Anterior cingulate cortex (tissue), 58 donors: Measurements from ENCODE around the gene CIAO3.
A peak's percentile ranks its signal among the peaks of the same experiment; 100 is the strongest.

Experiments used
- DNase-seq, 58 donors: peaks; one replicate each; lab custom pipeline; 2025; lab: John Stamatoyannopoulos, UW

CIAO3 gene

GRCh38 chr16:740764-741505 lies at the start of gene CIAO3:
Gene CIAO3, minus strand, starts transcription at chr16:740997. Its CDS starts 12 bp downstream, at chr16:740985.
- peak in 57 of 58 donors; percentile 16 to 90 (median 80) for DNase-seq

- no peak for DNase-seq
Measured at GRCh38 chr16:790086-790485, 49.3 kb upstream of the CIAO3 start.

GRCh38 chr16:789191-789850 lies 48.5 kb upstream of the CIAO3 start:
- DNase-seq, result no peak

GRCh38 chr16:788399-789126 lies 47.8 kb upstream of the CIAO3 start, which contains the start of gene CHTF18:
Gene CHTF18, plus strand, starts transcription at chr16:788620. Its CDS starts 65 bp downstream, at chr16:788685.
- DNase-seq, result peak; percentile 31 to 94 (median 86)

GRCh38 chr16:787978-788398 lies 47.2 kb upstream of the CIAO3 start, which contains the start of gene RPUSD1:
Gene RPUSD1, minus strand, starts transcription at chr16:788381. Its CDS starts 644 bp downstream, at chr16:787737.
- peak in 1 of 58 donors; percentile 51 for DNase-seq

GRCh38 chr16:787321-787966 lies 46.6 kb upstream of the CIAO3 start:
- DNase-seq, result peak in 1 of 58 donors; percentile 5

- DNase-seq, result peak in 42 of 58 donors; percentile 4 to 76 (median 25)
Measured at GRCh38 chr16:785563-786535, 45.1 kb upstream of the CIAO3 start.

- no peak for DNase-seq
Measured at GRCh38 chr16:784431-784830, 43.6 kb upstream of the CIAO3 start.

- DNase-seq, result no peak
Measured at GRCh38 chr16:783404-784161, 42.8 kb upstream of the CIAO3 start.

- DNase-seq, result peak in 5 of 58 donors; percentile 0 to 32 (median 21)
Measured at GRCh38 chr16:782766-783403, 42.1 kb upstream of the CIAO3 start.

- DNase-seq, result no peak
Measured at GRCh38 chr16:782258-782657, 41.5 kb upstream of the CIAO3 start.

- no peak for DNase-seq
Measured at GRCh38 chr16:781346-782010, 40.7 kb upstream of the CIAO3 start.

GRCh38 chr16:780296-780695 lies 39.5 kb upstream of the CIAO3 start:
- DNase-seq, result no peak

- no peak for DNase-seq
Measured at GRCh38 chr16:779561-779960, 38.8 kb upstream of the CIAO3 start.

GRCh38 chr16:778909-779527 lies 38.2 kb upstream of the CIAO3 start:
- no peak for DNase-seq

GRCh38 chr16:778447-778846 lies 37.6 kb upstream of the CIAO3 start:
- no peak for DNase-seq

- no peak for DNase-seq
Measured at GRCh38 chr16:777826-778225, 37.0 kb upstream of the CIAO3 start.
